PC-9 (cell line): ENCODE results near the gene TOPORS.

Experiments used
- CTCF ChIP-seq: fragments of 200-600 bp; sonication (generic); conservative IDR thresholded peaks from 2 replicates; pipeline ENCODE4 v1.6.1; 2017; ENCODE audit warnings: mixed run types, antibody characterized with exemption, mild to moderate bottlenecking, moderate library complexity
- EZH2 ChIP-seq: fragments of 200-600 bp; sonication (generic); IDR thresholded peaks from 2 replicates; pipeline ENCODE4 v1.8.0; 2017; ENCODE audit warnings: antibody characterized with exemption, low read depth

GRCh38 chr9:32550562-32551275 is 1.7 kb downstream of the TOPORS start:
- TF ChIP-seq CTCF (no peak), EZH2 (no peak)
